ENCODE data around the gene SLC15A3.

SLC15A3 gene

GRCh38 chr11:60945295-60945667, 6.7 kb downstream of the SLC15A3 start:
- DNase-seq (ENCODE audit: low read depth in 2 of 2) = no peak

- DNase-seq (ENCODE audit: low read depth in 2 of 2) = no peak
Measured at GRCh38 chr11:60944490-60945294, 7.3 kb downstream of the SLC15A3 start.

- DNase-seq (ENCODE audit: low read depth in 2 of 2) = no peak
Measured at GRCh38 chr11:60942970-60943565, 8.9 kb downstream of the SLC15A3 start.

GRCh38 chr11:60942219-60942618, 9.8 kb downstream of the SLC15A3 start:
- no peak for DNase-seq (ENCODE audit: low read depth in 2 of 2)

- DNase-seq (ENCODE audit: low read depth in 2 of 2) = no peak
Measured at GRCh38 chr11:60941371-60942119, 10.4 kb downstream of the SLC15A3 start.

- DNase-seq (ENCODE audit: low read depth in 2 of 2) = no peak
Measured at GRCh38 chr11:60939855-60940254, 12.1 kb downstream of the SLC15A3 start.

GRCh38 chr11:60939301-60939700, 12.7 kb downstream of the SLC15A3 start:
- no peak for DNase-seq (ENCODE audit: low read depth in 2 of 2)

GRCh38 chr11:60938500-60938899, 13.5 kb downstream of the SLC15A3 start:
- no peak for DNase-seq (ENCODE audit: low read depth in 2 of 2)

GRCh38 chr11:60937811-60938210, 14.2 kb downstream of the SLC15A3 start:
- no peak for DNase-seq (ENCODE audit: low read depth in 2 of 2)

GRCh38 chr11:60937144-60937527, 14.8 kb downstream of the SLC15A3 start:
- DNase-seq (ENCODE audit: low read depth in 2 of 2) = no peak

GRCh38 chr11:60936467-60937143, 15.4 kb downstream of the SLC15A3 start:
- DNase-seq (ENCODE audit: low read depth in 2 of 2) = no peak

GRCh38 chr11:60935676-60936442, 16.1 kb downstream of the SLC15A3 start:
- DNase-seq (ENCODE audit: low read depth in 2 of 2) = no peak

- DNase-seq (ENCODE audit: low read depth in 2 of 2) = no peak
Measured at GRCh38 chr11:60934790-60935605, 17.0 kb downstream of the SLC15A3 start.

GRCh38 chr11:60934124-60934789, 17.7 kb downstream of the SLC15A3 start:
- no peak for DNase-seq (ENCODE audit: low read depth in 2 of 2)

GRCh38 chr11:60933416-60934123, 18.4 kb downstream of the SLC15A3 start:
- no peak for DNase-seq (ENCODE audit: low read depth in 2 of 2)

- no peak for DNase-seq (ENCODE audit: low read depth in 2 of 2)
Measured at GRCh38 chr11:60932605-60933356, 19.2 kb downstream of the SLC15A3 start.

GRCh38 chr11:60931917-60932316, 20.1 kb downstream of the SLC15A3 start:
- DNase-seq (ENCODE audit: low read depth in 2 of 2) = no peak

- no peak for DNase-seq (ENCODE audit: low read depth in 2 of 2)
Measured at GRCh38 chr11:60930394-60930793, 21.6 kb downstream of the SLC15A3 start.

- no peak for DNase-seq (ENCODE audit: low read depth in 2 of 2)
Measured at GRCh38 chr11:60929764-60930163, 22.2 kb downstream of the SLC15A3 start.

Measured in stimulated activated CD8-positive, alpha-beta memory T cell treated with anti-CD3 and anti-CD28 coated beads, Interleukin-7, amount 100 ng/mL, for 1 hour (primary cell).